Hepatocyte (in vitro differentiated cells): Measurements from ENCODE around the gene CHD1.

Experiments used
- CTCF ChIP-seq: fragments of 200-600 bp; sonication (generic); IDR thresholded peaks from 2 replicates; pipeline ENCODE4 v1.5.1; 2016; ENCODE audit warnings: antibody characterized with exemption, mild to moderate bottlenecking; ENCODE audit not compliant: poor library complexity
- EZH2phosphoT487 ChIP-seq: fragments of 200-600 bp; sonication (generic); IDR thresholded peaks from one replicate; pipeline ENCODE4 v1.6.1; 2018; ENCODE audit warnings: antibody characterized with exemption, mild to moderate bottlenecking, low read depth, moderate library complexity; ENCODE audit not compliant: unreplicated experiment, severe bottlenecking

GRCh38 chr5:98930972-98931762 is 2.4 kb upstream of the CHD1 start:
- no peak for TF ChIP-seq CTCF
- no peak for TF ChIP-seq EZH2phosphoT487
